NCI-H526 treated with DMSO at 0.1 percent for 48 hours (cell line): Measurements from ENCODE around the gene BUB3.

Experiments
- DNase-seq: peaks from one replicate; lab custom pipeline; 2025; lab: John Stamatoyannopoulos, UW

Gene BUB3

DNA sequence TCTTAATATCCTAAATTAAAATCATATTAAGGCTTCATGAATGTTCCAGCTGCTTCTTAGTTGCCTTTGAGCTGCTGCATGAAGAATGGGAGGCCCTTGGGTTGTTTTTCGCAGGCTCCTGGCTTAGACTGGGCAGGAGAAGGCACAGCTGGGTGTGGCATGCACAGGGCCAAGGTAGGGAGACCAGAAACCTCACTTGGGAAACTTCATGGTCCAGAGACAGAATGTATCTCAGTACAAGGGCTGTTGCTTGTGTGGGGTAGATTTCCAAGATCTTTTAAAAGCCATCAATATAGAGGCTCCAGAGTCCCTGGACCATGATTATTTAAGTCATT is 49.9 kb downstream of the BUB3 start:
- no peak for DNase-seq

DNA sequence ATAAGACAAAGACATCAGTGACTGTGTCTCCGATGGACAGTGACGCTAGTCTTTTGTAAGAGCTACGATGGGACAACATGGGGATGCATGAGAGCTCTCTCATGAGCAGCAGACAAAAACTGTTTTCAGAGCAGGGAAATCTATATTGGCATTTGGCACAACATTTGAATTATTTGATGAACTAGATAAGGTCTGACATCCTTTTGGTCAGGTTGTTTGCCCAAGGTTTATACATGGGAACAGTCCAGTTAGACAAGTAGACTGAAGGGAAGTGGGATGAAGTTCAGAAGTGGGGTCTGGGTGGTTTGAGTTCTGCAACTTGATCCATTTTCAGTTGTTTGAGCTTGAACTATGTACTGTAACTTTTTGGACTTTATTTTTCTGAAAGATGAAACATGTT is 50.8 kb downstream of the BUB3 start:
- no peak for DNase-seq

DNA sequence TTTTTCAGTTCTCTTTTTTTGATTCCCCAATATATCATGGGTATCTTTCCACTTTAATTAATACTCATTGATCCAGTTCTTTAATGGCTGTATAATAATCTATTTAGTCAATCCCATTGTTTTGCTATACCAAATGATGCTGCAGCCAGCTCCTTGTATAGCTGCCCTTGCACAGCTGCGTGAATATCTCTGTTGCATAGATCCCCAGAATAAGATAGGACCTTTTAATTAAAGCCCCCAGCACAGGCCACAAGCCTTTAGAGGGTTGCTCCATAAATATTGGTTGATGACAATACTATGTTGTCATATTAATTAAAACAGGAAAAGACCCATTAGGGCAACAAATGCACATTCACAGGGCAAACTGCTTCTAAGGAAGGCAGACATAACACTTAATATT is 57.9 kb downstream of the BUB3 start:
- no peak for DNase-seq

DNA sequence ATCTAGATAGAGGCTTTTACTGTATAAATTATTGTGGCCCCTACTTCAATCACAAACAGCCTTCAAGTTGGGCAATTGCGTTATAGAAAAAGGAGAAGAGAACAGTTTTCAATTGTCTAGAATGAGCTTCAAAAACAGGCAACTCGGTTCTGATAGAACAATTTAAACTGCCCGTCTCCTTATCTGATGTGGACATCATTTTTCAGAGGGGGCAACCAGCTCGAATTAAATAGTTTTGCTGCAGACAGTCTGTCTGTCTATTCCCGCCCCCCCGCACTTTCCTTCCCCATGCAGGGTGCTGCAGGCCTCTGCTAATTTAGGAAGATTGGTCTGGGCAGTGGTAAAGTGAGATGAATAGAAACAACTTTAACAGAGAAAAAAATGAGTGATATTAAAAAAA is 58.4 kb downstream of the BUB3 start:
- no peak for DNase-seq

DNA sequence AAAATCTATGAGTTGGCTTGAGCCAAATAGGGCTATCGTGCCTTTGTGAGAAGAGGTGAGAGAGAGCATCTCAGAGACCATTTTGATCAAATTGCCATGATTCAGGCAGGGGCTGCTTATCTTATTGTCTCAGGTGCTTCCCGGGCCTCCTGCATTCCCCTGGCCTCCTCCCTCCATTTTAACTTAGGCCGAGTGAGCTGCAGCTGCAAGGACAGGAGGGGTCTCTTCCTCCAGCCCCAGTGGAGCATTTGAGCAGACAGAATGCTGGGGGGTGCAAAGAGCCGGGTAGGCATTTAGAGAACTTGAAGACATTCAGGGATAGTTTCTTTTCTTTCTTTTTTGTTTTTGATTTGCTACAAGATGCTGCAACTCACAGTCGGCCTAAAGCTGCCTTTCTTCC is 59.0 kb downstream of the BUB3 start:
- no peak for DNase-seq
